Panc1 (cell line): ENCODE measurements around the gene OAS3. TPM values are rescaled to one million over a fixed set of nuclear protein-coding genes. Genes with fewer than 3 reads are reported as not detected.
A peak's percentile ranks its signal among the peaks of the same experiment; 100 is the strongest.

Source experiments
- ATAC-seq: fragments of 200-7000 bp; cut with Tn5 transposase; 2 replicates; pipeline ENCODE4 v1.9.1; 2020; ENCODE audit warnings: mild to moderate bottlenecking, moderate library complexity
- BruUV-seq: library from RNA; stranded (reverse); fragments of 400-500 nt; replicated peaks from 2 replicates; lab custom pipeline; 2021; lab: Mats Ljungman, UMichigan
- CTCF ChIA-PET: fragments of 300-600 bp; sonication (Branson Sonifier 250); formaldehyde crosslinking; loops from one replicate; lab custom pipeline; 2022; ENCODE audit warnings: antibody characterized with exemption; lab: Charles Lee
- POLR2A ChIA-PET: fragments of 300-600 bp; sonication (Branson Sonifier 250); formaldehyde crosslinking; loops from one replicate; lab custom pipeline; 2022; ENCODE audit warnings: antibody characterized with exemption; lab: Charles Lee
- DNase-seq: peaks from one replicate; pipeline ENCODE4 v3.0.0-alpha.2; 2010; ENCODE audit warnings: low read depth, low spot score
- H3K27ac ChIP-seq: 2 replicates; pipeline ENCODE4 v1.5.1; 2011; ENCODE audit warnings: mild to moderate bottlenecking, low read length, inconsistent platforms
- H3K27me3 ChIP-seq: fragments of 200-500 bp; sonication (Bioruptor generic); 2 replicates; pipeline ENCODE4 v1.6.0; 2014; ENCODE audit warnings: low read length, inconsistent platforms; ENCODE audit not compliant: control insufficient read depth, insufficient read depth
- H3K36me3 ChIP-seq: fragments of 200-500 bp; sonication (Bioruptor generic); 2 replicates; pipeline ENCODE4 v1.5.1; 2014; ENCODE audit warnings: inconsistent platforms, mild to moderate bottlenecking, low read length, moderate library complexity; ENCODE audit not compliant: control insufficient read depth, insufficient read depth
- H3K4me1 ChIP-seq: 2 replicates; pipeline ENCODE4 v1.5.1; 2011; ENCODE audit warnings: inconsistent platforms, mild to moderate bottlenecking, low read length, moderate library complexity; ENCODE audit not compliant: control insufficient read depth, insufficient read depth
- H3K4me3 ChIP-seq, 2 experiments: 2 replicates each; pipeline ENCODE4 v1.5.1; 2011 to 2012; ENCODE audit warnings: low read depth in 2 of 2, low read length in 2 of 2, mild to moderate bottlenecking in 2 of 2, inconsistent platforms in 1 of 2, moderate library complexity in 1 of 2
- H3K9me3 ChIP-seq: fragments of 200-500 bp; sonication (Bioruptor generic); 2 replicates; pipeline ENCODE4 v1.5.1; 2014; ENCODE audit warnings: low read depth, mild to moderate bottlenecking, inconsistent platforms, low read length, moderate library complexity; ENCODE audit not compliant: control insufficient read depth, insufficient read depth
- POLR2AphosphoS5 ChIP-seq: IDR thresholded peaks from 2 replicates; pipeline ENCODE4 v1.6.1; 2012; ENCODE audit warnings: mild to moderate bottlenecking, low read depth, low read length, moderate library complexity
- REST ChIP-seq, 2 experiments: IDR thresholded peaks; 2 replicates each; pipeline ENCODE4 v1.6.1; 2011 to 2012; ENCODE audit warnings: low read depth in 2 of 2, control low read depth in 1 of 2, low read length in 1 of 2, mild to moderate bottlenecking in 1 of 2, moderate library complexity in 1 of 2; ENCODE audit not compliant: insufficient read depth in 1 of 2
- SIN3A ChIP-seq: IDR thresholded peaks from 2 replicates; pipeline ENCODE4 v1.6.1; 2012; ENCODE audit warnings: low read depth, mild to moderate bottlenecking, low read length, moderate library complexity, borderline replicate concordance; ENCODE audit not compliant: insufficient read depth
- TCF7L2 ChIP-seq: IDR thresholded peaks from 2 replicates; pipeline ENCODE4 v1.6.1; 2011; ENCODE audit warnings: mild to moderate bottlenecking, low read depth, low read length, inconsistent platforms
- in situ Hi-C: cut with HindIII; loops from 2 replicates; pipeline ENCODE4 v1.10.0; 2016; ENCODE audit warnings: low sequenced_read_pairs, low pct_unique_long_range_greater_than_20kb
- intact Hi-C: fragments of 100-400 bp; cut with micrococcal nuclease; formaldehyde crosslinking; loops from one replicate; pipeline ENCODE4 v1.10.0; 2022; ENCODE audit not compliant: unreplicated experiment
- total RNA-seq: library from RNA; stranded (reverse); gene quantifications from one replicate; pipeline ENCODE4 v1.2.1, GENCODE V29; 2021; ENCODE audit not compliant: unreplicated experiment
- TF ChIP-seq, protein P1 (sequence below): fragments of 450-650 bp; IDR thresholded peaks from 2 replicates; pipeline ENCODE4 v1.5.1; 2017; ENCODE audit warnings: mild to moderate bottlenecking

Gene OAS3
- total RNA-seq, 1 experiment from 2014 or later = 33.3 TPM

- H3K36me3 ChIP-seq = no peaks in the 10 kb centered on the region
- no peak for TF ChIP-seq POLR2AphosphoS5
- TF ChIP-seq, protein P1, sequence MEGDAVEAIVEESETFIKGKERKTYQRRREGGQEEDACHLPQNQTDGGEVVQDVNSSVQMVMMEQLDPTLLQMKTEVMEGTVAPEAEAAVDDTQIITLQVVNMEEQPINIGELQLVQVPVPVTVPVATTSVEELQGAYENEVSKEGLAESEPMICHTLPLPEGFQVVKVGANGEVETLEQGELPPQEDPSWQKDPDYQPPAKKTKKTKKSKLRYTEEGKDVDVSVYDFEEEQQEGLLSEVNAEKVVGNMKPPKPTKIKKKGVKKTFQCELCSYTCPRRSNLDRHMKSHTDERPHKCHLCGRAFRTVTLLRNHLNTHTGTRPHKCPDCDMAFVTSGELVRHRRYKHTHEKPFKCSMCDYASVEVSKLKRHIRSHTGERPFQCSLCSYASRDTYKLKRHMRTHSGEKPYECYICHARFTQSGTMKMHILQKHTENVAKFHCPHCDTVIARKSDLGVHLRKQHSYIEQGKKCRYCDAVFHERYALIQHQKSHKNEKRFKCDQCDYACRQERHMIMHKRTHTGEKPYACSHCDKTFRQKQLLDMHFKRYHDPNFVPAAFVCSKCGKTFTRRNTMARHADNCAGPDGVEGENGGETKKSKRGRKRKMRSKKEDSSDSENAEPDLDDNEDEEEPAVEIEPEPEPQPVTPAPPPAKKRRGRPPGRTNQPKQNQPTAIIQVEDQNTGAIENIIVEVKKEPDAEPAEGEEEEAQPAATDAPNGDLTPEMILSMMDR = no peak
- no peak for TF ChIP-seq REST (IDR thresholded peaks at IDR 0.05; ENCODE audit: insufficient read depth in 1 of 2, low read depth in 2 of 2, low read length in 1 of 2)
- no peak for TF ChIP-seq TCF7L2
- TF ChIP-seq SIN3A = no peak
- intact Hi-C loops (no loop called here), in situ Hi-C loops (no loop called here)
- CTCF ChIA-PET = interaction anchor here (1.5 kb wide), 1 partner anchor 11 kb away, joined by 3 read pairs; no protein-coding TSS in a partner anchor
- no peak overlapping the region for H3K4me3 ChIP-seq
- no TSS peak for BruUV-seq
- no peak overlapping the region for H3K27ac ChIP-seq
- POLR2A ChIA-PET = no interaction called here
- peaks cover 26% of the 10 kb centered on the region for H3K27me3 ChIP-seq
- ATAC-seq (no peak), DNase-seq (no peak)
- H3K9me3 ChIP-seq = no peaks in the 10 kb centered on the region
- H3K4me1 ChIP-seq = no peaks in the 10 kb centered on the region
Observed at GRCh38 chr12:113003636-113004035, 65.4 kb downstream of the OAS3 start.

DNA sequence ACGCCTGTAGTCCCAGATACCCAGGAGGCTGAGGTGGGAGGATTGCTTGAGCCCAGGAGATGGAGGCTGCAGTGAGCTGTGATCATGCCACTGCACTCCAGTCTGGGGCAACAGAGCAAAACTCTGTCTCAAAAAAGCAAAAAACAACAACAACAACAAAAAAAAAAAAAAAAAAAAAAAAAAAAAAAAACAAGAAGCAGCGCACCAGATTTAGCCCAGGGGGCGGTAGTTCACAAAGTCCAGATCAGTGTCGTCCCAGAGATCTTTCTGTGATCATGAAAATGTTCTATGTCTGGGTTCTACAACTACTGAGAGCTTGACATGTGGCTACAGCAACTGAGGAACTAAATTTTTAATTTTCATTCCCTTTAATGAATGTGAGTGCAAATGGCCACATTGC, 67.5 kb downstream of the OAS3 start:
- intact Hi-C loops (no loop called here), in situ Hi-C loops (no loop called here)
- DNase-seq (no peak), ATAC-seq (no peak)
- no peak for TF ChIP-seq REST (IDR thresholded peaks at IDR 0.05; ENCODE audit: insufficient read depth in 1 of 2, low read depth in 2 of 2, low read length in 1 of 2)
- TF ChIP-seq, protein P1 = peak; percentile 63
- no TSS peak for BruUV-seq
- H3K27me3 ChIP-seq = peaks cover 29% of the 10 kb centered on the region
- CTCF ChIA-PET = interaction anchor here (0.6 to 2.0 kb wide), 2 partner anchors 13 to 93 kb away, joined by 3 to 9 read pairs; no protein-coding TSS in a partner anchor
- no peak overlapping the region for H3K4me3 ChIP-seq
- H3K9me3 ChIP-seq = no peaks in the 10 kb centered on the region
- H3K27ac ChIP-seq = no peak overlapping the region
- POLR2A ChIA-PET = interaction anchor here (0.7 kb wide), 1 partner anchor 137 kb away, joined by 3 read pairs; no protein-coding TSS in a partner anchor
- no peaks in the 10 kb centered on the region for H3K36me3 ChIP-seq
- no peaks in the 10 kb centered on the region for H3K4me1 ChIP-seq
